ENCODE data around the gene CKB.

GRCh38 chr14:103536693-103537092 lies 14.1 kb upstream of the CKB start:
- TF ChIP-seq CTCF (IDR thresholded peaks at IDR 0.05 in 8 of 11, conservative IDR thresholded peaks at IDR 0.05 in 3 of 11) (no peak), POLR2A (IDR thresholded peaks at IDR 0.05) (no peak), POLR2AphosphoS5 (IDR thresholded peaks at IDR 0.05) (no peak)
